ENCODE data around the gene INAFM1.

DNA sequence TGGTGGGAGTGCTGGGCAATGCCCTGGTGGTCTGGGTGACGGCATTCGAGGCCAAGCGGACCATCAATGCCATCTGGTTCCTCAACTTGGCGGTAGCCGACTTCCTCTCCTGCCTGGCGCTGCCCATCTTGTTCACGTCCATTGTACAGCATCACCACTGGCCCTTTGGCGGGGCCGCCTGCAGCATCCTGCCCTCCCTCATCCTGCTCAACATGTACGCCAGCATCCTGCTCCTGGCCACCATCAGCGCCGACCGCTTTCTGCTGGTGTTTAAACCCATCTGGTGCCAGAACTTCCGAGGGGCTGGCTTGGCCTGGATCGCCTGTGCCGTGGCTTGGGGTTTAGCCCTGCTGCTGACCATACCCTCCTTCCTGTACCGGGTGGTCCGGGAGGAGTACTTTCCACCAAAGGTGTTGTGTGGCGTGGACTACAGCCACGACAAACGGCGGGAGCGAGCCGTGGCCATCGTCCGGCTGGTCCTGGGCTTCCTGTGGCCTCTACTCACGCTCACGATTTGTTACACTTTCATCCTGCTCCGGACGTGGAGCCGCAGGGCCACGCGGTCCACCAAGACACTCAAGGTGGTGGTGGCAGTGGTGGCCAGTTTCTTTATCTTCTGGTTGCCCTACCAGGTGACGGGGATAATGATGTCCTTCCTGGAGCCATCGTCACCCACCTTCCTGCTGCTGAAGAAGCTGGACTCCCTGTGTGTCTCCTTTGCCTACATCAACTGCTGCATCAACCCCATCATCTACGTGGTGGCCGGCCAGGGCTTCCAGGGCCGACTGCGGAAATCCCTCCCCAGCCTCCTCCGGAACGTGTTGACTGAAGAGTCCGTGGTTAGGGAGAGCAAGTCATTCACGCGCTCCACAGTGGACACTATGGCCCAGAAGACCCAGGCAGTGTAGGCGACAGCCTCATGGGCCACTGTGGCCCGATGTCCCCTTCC lies 45.5 kb downstream of the INAFM1 start:
- no peak for TF ChIP-seq POLR2AphosphoS5 (IDR thresholded peaks at IDR 0.05)
- TF ChIP-seq, protein P1, sequence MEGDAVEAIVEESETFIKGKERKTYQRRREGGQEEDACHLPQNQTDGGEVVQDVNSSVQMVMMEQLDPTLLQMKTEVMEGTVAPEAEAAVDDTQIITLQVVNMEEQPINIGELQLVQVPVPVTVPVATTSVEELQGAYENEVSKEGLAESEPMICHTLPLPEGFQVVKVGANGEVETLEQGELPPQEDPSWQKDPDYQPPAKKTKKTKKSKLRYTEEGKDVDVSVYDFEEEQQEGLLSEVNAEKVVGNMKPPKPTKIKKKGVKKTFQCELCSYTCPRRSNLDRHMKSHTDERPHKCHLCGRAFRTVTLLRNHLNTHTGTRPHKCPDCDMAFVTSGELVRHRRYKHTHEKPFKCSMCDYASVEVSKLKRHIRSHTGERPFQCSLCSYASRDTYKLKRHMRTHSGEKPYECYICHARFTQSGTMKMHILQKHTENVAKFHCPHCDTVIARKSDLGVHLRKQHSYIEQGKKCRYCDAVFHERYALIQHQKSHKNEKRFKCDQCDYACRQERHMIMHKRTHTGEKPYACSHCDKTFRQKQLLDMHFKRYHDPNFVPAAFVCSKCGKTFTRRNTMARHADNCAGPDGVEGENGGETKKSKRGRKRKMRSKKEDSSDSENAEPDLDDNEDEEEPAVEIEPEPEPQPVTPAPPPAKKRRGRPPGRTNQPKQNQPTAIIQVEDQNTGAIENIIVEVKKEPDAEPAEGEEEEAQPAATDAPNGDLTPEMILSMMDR (IDR thresholded peaks at IDR 0.05) = no peak
- TF ChIP-seq POLR2A (IDR thresholded peaks at IDR 0.05; ENCODE audit: low read depth) = no peak
- TF ChIP-seq EP300 (IDR thresholded peaks at IDR 0.05) = no peak
